OCI-LY3 (cell line): ENCODE measurements around the gene SH3PXD2A.

Experiments used
- H2AFZ ChIP-seq: fragments of 200-600, 300-600 bp; shearing (Covaris generic); 2 replicates; pipeline ENCODE4 v1.6.0; 2014; ENCODE audit warnings: antibody characterized with exemption, low read depth, low read length
- H3K27ac ChIP-seq: fragments of 200-600, 300-600 bp; sonication (generic); 2 replicates; pipeline ENCODE4 v1.5.1; 2014; ENCODE audit warnings: mild to moderate bottlenecking, low read length, moderate library complexity, mixed read lengths
- H3K27me3 ChIP-seq: fragments of 200-600, 300-600 bp; sonication (generic); 2 replicates; pipeline ENCODE4 v1.6.1; 2014; ENCODE audit warnings: low read depth, low read length, mixed read lengths
- H3K36me3 ChIP-seq: fragments of 200-600, 300-600 bp; sonication (generic); replicated peaks from 2 replicates; pipeline ENCODE3; 2014; ENCODE audit warnings: low read depth, low read length, mixed read lengths
- H3K4me1 ChIP-seq: fragments of 300-600, 200-600 bp; sonication (generic); 2 replicates; pipeline ENCODE4 v1.6.1; 2014; ENCODE audit warnings: low read length, mixed read lengths
- H3K4me2 ChIP-seq: fragments of 200-600, 300-600 bp; sonication (generic); 2 replicates; pipeline ENCODE4 v1.6.1; 2014; ENCODE audit warnings: low read length, mixed read lengths
- H3K4me3 ChIP-seq: fragments of 300-600, 200-600 bp; sonication (generic); 2 replicates; pipeline ENCODE4 v1.5.1; 2014; ENCODE audit warnings: antibody characterized with exemption, mild to moderate bottlenecking, low read length, moderate library complexity
- H3K79me2 ChIP-seq: fragments of 300-600, 200-600 bp; shearing (Covaris generic); 2 replicates; pipeline ENCODE4 v1.6.1; 2014; ENCODE audit warnings: mild to moderate bottlenecking, low read length, mixed read lengths
- H3K9ac ChIP-seq: fragments of 300-600, 200-600 bp; shearing (Covaris generic); 2 replicates; pipeline ENCODE4 v1.6.0; 2014; ENCODE audit warnings: mild to moderate bottlenecking, low read length, moderate library complexity
- H3K9me3 ChIP-seq: fragments of 200-600, 300-600 bp; shearing (Covaris generic); 2 replicates; pipeline ENCODE4 v1.6.1; 2014; ENCODE audit warnings: low read length, mixed read lengths; ENCODE audit not compliant: insufficient read depth
- H4K20me1 ChIP-seq: fragments of 200-600, 300-600 bp; sonication (generic); 2 replicates; pipeline ENCODE4 v1.6.1; 2016; ENCODE audit warnings: low read length, mixed read lengths; ENCODE audit not compliant: insufficient read depth
- EZH2phosphoT487 ChIP-seq: fragments of 200-600 bp; shearing (Covaris generic); IDR thresholded peaks from 2 replicates; pipeline ENCODE4 v1.6.1; 2018; ENCODE audit warnings: antibody characterized with exemption, mixed run types, low read depth
- TF ChIP-seq, protein P1 (sequence below): fragments of 200-600, 300-600 bp; sonication (generic); IDR thresholded peaks from 2 replicates; pipeline ENCODE4 v1.5.1; 2014; ENCODE audit warnings: antibody characterized with exemption, low read length, low read depth

Gene SH3PXD2A

DNA sequence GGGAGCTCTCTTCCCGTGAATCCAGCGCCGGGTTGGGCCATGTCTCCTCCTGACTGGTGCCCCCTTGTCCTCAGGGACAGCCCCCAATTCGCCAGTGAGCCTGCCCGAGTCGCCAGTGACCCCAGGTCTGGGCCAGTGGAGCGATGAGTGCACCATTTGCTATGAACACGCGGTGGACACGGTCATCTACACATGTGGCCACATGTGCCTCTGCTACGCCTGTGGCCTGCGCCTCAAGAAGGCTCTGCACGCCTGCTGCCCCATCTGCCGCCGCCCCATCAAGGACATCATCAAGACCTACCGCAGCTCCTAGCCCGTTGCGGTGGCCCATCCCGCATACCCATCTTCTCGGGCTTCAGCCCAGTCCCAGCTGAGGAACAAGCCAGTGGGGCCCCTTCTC lies 265.3 kb downstream of the SH3PXD2A start:
- Histone ChIP-seq H4K20me1 (no peaks in the 10 kb centered on the region), H3K9ac (no peak overlapping the region), H3K27me3 (no peaks in the 10 kb centered on the region), H3K27ac (no peak overlapping the region), H3K79me2 (no peaks in the 10 kb centered on the region), H3K4me1 (no peaks in the 10 kb centered on the region), H2AFZ (no peak overlapping the region), H3K4me2 (no peak overlapping the region), H3K4me3 (no peak overlapping the region), H3K9me3 (no peaks in the 10 kb centered on the region), H3K36me3 (no peaks in the 10 kb centered on the region)
- TF ChIP-seq EZH2phosphoT487, result no peak
- TF ChIP-seq, protein P1, sequence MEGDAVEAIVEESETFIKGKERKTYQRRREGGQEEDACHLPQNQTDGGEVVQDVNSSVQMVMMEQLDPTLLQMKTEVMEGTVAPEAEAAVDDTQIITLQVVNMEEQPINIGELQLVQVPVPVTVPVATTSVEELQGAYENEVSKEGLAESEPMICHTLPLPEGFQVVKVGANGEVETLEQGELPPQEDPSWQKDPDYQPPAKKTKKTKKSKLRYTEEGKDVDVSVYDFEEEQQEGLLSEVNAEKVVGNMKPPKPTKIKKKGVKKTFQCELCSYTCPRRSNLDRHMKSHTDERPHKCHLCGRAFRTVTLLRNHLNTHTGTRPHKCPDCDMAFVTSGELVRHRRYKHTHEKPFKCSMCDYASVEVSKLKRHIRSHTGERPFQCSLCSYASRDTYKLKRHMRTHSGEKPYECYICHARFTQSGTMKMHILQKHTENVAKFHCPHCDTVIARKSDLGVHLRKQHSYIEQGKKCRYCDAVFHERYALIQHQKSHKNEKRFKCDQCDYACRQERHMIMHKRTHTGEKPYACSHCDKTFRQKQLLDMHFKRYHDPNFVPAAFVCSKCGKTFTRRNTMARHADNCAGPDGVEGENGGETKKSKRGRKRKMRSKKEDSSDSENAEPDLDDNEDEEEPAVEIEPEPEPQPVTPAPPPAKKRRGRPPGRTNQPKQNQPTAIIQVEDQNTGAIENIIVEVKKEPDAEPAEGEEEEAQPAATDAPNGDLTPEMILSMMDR, result no peak

DNA sequence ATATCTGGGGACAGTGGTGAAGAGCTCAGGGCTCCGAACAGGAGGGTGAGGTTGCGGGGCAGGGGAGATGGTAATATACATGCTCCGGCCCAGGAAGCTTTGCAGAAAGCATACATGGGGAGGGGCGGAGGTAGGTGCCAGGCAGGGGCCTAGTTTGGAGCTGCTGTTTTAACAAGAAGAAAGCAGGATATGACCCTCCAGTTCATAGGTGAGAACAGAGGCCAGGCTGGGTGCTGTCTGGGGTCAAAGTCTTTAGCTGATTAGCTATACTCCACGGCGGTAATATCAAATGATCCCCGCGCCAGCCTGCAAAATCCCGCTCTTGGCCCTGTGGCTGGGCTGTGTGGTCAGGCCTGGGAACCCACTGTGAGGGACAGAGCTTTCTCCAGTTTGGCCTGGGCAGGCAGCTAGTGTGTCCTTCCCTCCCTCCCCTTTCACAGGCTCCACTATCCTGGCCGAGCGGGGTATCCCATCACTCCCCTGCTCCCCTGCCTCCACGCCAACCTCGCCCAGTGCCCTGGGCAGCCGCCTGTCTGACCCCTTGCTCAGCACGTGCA lies 266.2 kb downstream of the SH3PXD2A start:
- no peak for TF ChIP-seq EZH2phosphoT487
- TF ChIP-seq, protein P1, result no peak

GRCh38 chr10:103587073-103587472 lies 268.3 kb downstream of the SH3PXD2A start:
- Histone ChIP-seq H3K4me2 (no peak overlapping the region), H3K9ac (no peak overlapping the region), H3K4me3 (no peak overlapping the region), H3K36me3 (no peaks in the 10 kb centered on the region), H3K27me3 (no peaks in the 10 kb centered on the region), H3K27ac (no peak overlapping the region), H3K4me1 (no peaks in the 10 kb centered on the region), H3K9me3 (no peaks in the 10 kb centered on the region), H4K20me1 (no peaks in the 10 kb centered on the region), H3K79me2 (no peaks in the 10 kb centered on the region), H2AFZ (no peak overlapping the region)
- TF ChIP-seq, protein P1, result no peak
- TF ChIP-seq EZH2phosphoT487, result no peak

More for the DNA sequence above, 266.2 kb downstream of the SH3PXD2A start:
- Histone ChIP-seq H3K4me2 (no peak overlapping the region), H4K20me1 (no peaks in the 10 kb centered on the region), H3K27me3 (no peaks in the 10 kb centered on the region), H3K9me3 (no peaks in the 10 kb centered on the region), H3K27ac (no peak overlapping the region), H3K9ac (no peak overlapping the region), H2AFZ (no peak overlapping the region), H3K4me1 (no peaks in the 10 kb centered on the region), H3K36me3 (no peaks in the 10 kb centered on the region), H3K79me2 (no peaks in the 10 kb centered on the region), H3K4me3 (no peak overlapping the region)

- H3K4me3 ChIP-seq, result no peak overlapping the region
- H3K79me2 ChIP-seq, result no peaks in the 10 kb centered on the region
- H4K20me1 ChIP-seq, result no peaks in the 10 kb centered on the region
- H3K27ac ChIP-seq, result no peak overlapping the region
- no peak overlapping the region for H3K4me2 ChIP-seq
- H3K9me3 ChIP-seq, result no peaks in the 10 kb centered on the region
- no peaks in the 10 kb centered on the region for H3K36me3 ChIP-seq
- H3K4me1 ChIP-seq, result no peaks in the 10 kb centered on the region
- H3K27me3 ChIP-seq, result no peaks in the 10 kb centered on the region
- no peak overlapping the region for H3K9ac ChIP-seq
- H2AFZ ChIP-seq, result no peak overlapping the region
- TF ChIP-seq, protein P1, result no peak
- no peak for TF ChIP-seq EZH2phosphoT487
Observed at GRCh38 chr10:103585011-103585405, 270.4 kb downstream of the SH3PXD2A start.
